HG03196 (cell line): ENCODE data around the gene RHNO1.

Source experiments
- ATAC-seq: cut with Tn5 transposase; IDR thresholded peaks from one replicate; pipeline ENCODE4 v1.9.1; 2021; ENCODE audit not compliant: unreplicated experiment

RHNO1 gene

DNA sequence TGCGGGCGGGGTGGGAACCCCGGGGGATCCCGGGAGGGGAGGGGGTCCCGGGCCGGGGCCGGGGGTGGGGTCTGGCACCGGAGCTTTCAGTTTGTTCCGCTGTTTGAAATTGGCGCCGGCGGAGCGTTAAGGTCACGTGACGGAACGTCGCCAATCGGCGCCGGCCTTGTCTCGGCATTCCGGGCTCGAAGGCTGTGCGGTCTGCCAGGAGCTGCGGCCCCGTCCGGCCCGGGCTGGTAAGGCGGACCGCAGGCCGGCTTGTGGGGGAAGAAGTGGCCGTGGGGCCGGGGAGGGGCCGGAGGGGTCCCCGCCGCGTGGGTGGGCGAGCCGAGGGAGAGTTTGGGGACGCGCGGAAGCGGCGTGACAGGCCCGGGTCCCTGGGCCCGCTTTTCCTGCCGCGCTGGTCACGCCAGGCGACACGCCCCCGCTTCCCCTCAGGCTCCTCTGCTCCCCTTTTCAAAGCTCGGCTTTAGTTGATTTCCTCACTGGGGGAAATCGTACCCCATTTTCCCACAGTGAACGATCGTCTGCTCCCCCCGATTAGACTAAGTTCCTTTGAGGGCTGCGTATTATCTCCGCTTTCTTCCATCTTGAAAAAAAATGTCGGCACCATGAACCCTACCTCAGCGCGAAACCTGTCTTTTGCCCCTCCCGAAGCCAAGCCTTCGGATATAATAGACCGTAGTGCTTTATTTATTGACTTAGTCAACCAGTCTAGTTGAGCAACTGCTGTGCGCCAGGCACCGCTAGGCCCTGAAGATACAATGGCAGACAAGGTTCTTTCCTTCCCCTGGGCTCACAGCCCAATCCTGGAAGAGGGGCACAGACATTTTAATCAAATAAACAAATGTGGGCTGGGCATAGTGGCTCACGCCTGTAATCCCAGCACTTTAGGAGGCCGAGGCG, at the start of gene RHNO1, which contains the start of gene FOXM1:
TSS of gene RHNO1 (plus strand) at position 177 of the 906 bp plus-strand sequence. CDS start 8,144 bp downstream, outside the sequence.
TSS of gene FOXM1 (minus strand) at position 128 of the 906 bp plus-strand sequence. CDS start 2,696 bp downstream, outside the sequence.
- peak; percentile 69 for ATAC-seq

DNA sequence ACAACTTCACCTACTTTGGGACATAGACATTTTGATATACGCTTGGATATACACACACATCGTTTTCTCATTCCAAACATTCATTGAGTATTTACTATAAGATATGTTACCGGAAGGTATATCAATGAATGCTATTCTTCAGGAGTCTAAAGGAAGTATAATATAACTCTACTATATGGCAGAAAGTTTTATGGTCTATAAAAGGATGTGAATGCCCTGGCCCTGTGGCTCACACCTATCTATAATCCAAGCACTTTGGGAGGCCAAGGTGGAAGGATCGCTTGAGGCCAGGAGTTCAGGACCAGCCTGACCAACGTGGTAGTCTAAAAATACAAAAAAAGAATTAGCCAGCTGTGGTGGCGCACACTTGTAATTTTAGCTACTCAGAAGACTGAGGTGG, 47.7 kb upstream of the RHNO1 start:
- ATAC-seq: no peak

- ATAC-seq: no peak
Measured at GRCh38 chr12:2832550-2833127, 44.4 kb upstream of the RHNO1 start.

DNA sequence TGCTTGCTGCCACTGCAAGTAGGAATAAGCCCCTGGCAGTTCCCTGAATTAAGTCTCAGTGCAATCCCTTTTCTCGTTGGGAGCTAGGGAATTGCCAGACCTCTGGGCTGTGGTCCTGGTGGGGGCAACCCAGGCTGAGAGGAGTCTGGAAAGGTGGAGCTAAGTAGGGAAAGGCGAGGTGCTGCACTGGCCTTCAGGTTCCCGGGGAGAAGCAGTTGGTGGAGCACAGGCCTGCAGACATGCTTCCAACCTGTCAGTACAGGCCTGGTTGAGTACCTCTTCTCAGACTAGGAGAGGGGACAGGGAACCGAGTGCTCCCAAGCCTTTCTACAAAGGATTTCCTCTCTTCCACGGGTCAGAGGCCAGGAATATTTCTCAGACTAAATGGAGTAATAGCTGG, 43.7 kb upstream of the RHNO1 start:
- no peak for ATAC-seq

GRCh38 chr12:2833810-2834209, 43.2 kb upstream of the RHNO1 start:
- ATAC-seq: no peak

- no peak for ATAC-seq
Measured at GRCh38 chr12:2834581-2835491, 42.2 kb upstream of the RHNO1 start, which contains the start of gene NRIP2. Gene NRIP2, minus strand, starts transcription at chr12:2835035. Its CDS starts 52 bp downstream, at chr12:2834983.

GRCh38 chr12:2835691-2836403, 41.2 kb upstream of the RHNO1 start:
- no peak for ATAC-seq

- no peak for ATAC-seq
Measured at GRCh38 chr12:2836574-2836973, 40.4 kb upstream of the RHNO1 start.

DNA sequence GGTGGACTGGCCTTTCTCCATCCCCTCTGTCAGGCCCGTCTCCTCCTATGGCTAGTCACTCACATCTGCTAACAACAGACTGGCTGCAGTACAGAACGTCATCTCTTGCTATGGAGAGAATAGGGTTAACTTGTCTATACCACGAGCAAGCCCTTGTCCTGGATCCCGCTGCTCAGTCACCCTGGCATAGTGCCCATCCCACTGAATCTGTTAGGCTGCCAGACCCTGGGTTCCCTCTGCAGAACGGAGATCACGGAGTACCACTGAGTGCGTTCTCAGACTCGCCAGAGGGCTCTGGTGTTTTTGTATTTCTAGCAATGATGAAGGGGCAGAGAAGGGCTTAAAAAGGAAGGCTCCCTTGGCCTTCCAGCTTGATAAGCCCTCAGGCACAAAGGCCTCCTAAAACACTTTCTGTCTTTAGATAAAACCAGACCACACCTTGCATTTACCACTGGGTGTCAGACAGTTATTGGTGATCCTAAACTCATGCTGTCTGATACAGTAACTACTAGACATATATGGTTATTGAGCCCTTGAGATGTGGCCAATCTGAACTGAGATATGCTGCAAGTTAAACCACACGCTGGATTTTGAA, 35.9 kb upstream of the RHNO1 start:
- no peak for ATAC-seq

DNA sequence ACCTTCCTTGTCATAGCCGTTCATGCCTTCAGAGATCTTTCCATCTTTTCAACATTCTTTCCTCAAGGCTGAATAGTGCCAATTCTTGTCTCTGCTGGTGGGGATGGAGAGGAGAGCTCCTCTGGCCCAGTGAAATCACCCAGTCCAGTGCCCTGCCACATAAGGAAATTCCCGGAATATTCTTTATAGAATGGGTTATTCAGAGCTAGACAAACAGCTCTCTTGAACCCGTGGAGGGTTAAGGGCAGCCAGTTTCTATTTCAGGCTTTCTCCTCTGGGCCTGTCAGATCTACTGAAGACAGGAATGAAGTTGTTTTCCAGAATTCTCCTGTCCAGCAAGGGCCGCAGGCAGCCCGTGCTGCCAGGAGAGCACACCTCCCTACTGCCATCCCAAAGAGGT, 34.1 kb upstream of the RHNO1 start:
- no peak for ATAC-seq

DNA sequence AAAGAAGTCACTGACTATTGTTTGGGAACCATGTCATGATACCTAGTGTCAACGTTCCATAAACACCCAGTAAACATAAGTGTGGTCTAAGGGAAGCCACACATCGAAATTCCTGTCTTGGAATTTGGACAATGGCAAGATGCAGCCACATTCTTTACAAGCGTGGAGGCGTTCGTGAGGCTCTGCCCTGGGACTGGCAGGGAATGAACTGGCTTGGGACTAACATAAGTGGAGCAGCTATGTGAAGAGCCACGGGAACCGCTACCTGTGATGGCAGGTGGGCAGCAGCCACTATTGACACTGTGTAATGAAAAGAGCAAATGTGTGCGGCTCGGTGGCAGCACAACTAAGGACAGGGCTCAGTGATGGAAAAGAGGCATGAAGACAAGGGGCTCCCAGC, 32.2 kb upstream of the RHNO1 start:
- ATAC-seq: no peak

DNA sequence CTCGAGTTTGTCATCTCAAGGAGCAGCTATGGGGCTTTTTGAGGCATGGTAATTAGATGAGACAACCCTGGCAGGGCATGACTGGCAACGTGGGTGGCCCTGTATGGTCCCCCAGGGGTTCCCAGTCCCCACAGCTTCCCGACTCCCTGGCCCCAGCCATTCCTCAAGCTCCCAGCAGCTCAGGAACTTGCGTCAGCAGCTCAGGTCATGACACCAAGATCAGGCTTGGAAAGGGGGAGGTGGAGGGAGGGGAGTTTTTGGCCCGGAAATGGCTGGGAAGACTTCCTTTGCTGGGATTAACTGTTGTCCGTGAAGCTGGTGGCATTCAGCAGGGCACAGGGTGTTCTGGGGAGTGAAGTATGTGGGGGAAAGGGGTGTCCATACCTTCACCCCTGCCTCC, 31.7 kb upstream of the RHNO1 start:
- no peak for ATAC-seq

DNA sequence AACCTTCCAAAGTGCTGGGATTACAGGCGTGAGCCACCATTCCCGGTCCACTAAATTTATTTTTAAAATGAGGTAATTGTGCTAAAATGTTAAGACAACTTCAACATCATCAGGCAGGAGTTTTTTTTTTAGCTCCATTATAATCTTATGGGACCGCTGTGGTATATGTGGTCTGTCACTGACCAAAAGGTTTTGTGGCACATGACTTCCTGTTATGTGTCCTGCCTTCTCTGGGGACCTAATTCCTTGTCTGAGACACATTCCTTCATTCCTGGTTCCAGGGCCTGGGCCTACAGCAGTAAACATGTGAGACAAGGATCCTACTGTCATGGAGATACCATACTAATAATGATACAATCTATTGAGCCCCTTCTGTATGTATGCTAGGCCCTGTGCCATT, 25.1 kb upstream of the RHNO1 start:
- no peak for ATAC-seq

DNA sequence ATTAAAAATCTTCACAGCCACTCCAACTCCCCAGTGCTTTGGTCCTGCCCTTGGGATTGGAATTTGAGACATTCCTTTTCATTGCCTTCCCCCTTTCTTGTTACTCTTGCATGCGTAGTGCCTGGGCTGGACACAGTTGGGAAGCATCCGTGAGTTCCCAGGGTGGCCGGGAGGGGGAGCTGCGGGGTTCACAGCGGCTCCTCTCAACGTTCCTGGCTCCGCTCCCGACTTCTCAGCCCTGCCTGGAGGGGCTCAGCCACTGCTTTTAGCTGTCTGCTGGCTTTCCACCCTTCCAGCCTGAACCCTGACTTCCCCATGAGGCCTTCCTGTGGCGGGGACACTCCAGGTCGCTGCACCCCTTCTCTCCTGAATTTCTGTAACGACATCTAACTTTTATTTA, 23.4 kb upstream of the RHNO1 start:
- ATAC-seq: no peak

DNA sequence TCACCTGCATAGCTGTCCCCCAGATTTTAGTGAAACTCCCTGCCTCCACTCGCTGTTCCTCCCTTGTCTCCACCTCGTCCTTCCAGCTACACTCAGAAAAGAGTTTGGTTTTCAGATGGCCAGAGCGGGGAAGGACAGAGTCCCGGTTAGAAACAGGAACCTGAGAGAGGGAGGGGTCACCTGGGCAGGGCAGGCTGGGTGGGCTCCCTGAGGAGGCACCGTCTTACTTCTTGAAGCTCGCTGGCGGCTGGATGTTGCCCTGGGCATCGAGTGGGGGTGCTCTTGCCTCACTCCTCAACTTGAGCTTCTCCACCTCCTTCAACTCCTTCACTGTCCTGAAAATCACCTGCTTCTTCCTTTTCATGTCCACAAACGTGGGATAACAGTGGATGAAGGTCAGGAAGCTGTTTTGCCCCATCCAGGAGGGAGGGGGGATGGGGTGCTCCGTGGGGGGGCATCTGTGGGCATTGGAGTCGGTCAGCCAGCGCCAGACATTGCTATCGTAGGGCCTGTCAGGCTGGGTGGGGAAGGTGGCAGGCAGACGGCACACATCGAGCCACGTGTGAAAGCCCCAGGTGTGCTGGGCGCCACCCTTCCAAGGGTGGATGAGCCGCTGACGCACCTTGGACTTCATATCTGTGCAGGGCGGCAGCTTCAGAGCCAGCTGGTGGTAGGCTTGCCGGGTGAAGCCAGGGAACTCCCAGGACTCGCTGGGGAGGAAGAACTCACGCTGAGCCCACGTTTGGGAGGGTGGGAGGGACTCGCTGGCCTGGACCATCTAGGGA, 22.2 kb upstream of the RHNO1 start:
- ATAC-seq: no peak

- no peak for ATAC-seq
Measured at GRCh38 chr12:2855546-2855945, 21.5 kb upstream of the RHNO1 start.

DNA sequence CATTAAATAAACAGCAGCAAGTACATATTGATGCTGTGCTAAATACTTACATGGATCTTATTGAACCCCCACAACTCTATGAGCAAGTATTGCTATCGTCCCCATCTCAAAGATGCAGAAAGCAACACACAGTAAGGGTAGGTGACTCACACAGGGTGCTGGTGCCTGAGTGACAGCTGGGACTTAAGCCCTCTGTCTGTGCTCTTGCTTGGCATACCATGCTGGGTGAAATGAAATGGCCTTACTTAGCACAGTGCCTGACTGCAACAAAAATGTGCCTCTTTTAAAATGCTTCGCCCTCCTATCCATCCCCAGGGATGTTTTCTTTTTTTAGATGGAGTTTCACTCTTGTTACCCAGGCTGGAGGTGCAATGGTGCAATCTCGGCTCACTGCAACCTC, 21.0 kb upstream of the RHNO1 start:
- ATAC-seq: no peak

- no peak for ATAC-seq
Measured at GRCh38 chr12:2857021-2857431, 20.0 kb upstream of the RHNO1 start, which contains the start of gene TEX52. Gene TEX52, minus strand, starts transcription at chr12:2857039. Its CDS starts 13 bp downstream, at chr12:2857026.

DNA sequence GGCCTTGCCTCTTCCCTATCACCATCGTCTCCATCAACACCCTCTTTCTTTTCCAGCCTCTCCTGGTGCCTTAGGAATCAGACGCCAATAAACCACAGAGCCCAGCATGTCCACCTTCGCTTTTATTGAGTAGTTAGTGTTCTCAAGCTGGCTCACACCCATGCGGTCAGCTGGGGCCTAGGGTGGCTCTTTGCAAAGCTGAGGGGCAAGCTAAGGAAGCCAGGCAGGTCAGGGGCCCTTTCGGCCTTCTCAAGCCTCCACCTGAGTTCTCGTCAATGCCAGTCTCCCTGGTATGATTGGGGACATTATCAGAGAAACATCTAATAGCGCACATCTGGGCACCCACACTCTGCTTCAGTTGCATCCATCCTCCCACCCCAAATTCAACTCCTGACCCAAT, 19.4 kb upstream of the RHNO1 start:
- no peak for ATAC-seq
